H54 (cell line): ENCODE measurements around the gene MACROD2.

Experiments
- DNase-seq: peaks from one replicate; pipeline ENCODE4 v3.0.0; 2011; ENCODE audit warnings: low spot score, mixed read lengths; ENCODE audit not compliant: insufficient read length
- FAIRE-seq: peaks from 3 replicates; lab custom pipeline; 2011; peaks lifted over from hg19 to GRCh38; lab: Jason Lieb, UNC
- POLR2A ChIP-seq: IDR thresholded peaks from 2 replicates; pipeline ENCODE4 v1.6.1; 2011; ENCODE audit warnings: low read depth, mild to moderate bottlenecking, low read length

The MACROD2 gene

DNA sequence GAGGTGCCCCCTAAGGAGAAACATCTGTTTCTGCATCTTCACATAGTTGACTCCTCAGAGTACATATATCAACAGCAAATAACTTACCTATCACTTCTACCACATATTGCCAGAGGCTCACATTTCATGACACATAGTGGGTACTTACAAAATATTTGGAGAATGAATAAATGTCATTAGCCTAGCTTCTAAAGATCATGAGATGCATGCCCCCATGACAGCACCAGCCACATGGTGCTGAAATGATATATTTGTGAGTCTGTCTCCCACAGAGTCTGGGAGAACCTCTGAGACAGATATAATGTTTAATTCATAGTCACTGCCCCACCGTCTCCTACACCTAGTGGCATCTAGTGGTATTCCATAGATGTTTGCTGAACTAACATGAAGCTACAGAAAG lies 2022.3 kb downstream of the MACROD2 start:
- FAIRE-seq = no peak
- TF ChIP-seq POLR2A = no peak

DNA sequence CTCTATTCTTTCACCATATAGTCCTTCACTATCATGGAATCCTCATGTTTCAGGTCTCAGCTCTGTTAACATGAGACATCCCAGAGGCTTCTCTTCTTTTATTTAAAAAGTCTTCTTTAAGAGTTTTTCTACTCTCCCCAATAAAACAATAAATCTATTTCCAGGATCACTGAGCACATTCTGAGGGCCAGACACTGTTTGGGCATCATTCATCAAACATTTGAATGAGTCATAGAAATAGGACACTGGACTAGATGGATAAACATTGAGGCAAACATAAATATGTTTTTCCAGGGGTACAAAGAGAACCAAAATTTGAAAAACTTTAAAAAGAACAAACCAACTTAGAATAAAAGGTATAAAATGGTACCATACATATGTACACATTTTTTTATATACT lies 2023.6 kb downstream of the MACROD2 start:
- DNase-seq = no peak
- TF ChIP-seq POLR2A = no peak
- no peak for FAIRE-seq

More for the DNA sequence above, 2022.3 kb downstream of the MACROD2 start:
- no peak for DNase-seq

DNA sequence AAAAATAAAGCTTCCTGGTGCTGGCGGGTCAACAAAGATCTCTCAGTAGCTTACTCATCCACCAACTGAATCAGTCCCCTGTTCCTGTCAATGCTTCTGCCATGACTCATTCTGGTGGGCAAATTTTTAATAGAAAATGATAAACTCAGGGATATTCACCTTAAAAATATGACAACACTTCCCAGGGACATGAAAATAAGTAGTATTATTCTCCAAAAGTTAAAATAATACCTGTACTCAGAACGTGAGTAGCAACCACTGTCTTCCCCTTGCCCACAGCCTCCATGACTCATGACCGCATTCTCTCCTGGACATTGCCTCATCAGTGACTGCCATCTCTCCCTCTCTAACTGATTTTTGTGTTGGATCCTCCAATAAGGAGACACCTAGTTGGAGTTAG lies 2025.7 kb downstream of the MACROD2 start:
- FAIRE-seq = no peak

DNA sequence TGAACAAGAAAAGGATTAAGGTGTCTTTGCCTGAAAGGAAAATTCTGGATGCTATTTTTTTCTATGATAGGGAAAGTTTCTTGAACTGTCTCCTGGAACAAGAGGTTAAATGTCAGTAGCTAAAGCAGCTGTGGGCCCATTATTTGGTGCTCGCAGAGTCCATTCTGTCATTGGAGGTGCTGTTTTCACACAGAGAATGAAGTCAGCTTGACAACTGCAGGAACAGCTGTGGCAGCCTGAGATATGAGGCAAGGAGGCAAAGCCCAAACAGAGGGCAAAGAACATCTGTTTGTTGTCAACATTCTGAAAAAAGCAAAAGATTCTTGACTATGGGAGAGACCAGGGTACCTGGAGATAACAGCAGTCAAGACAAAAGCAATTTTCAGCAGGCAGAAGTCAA lies 2029.8 kb downstream of the MACROD2 start:
- DNase-seq (no peak), FAIRE-seq (no peak)
- no peak for TF ChIP-seq POLR2A

More for the DNA sequence above, 2025.7 kb downstream of the MACROD2 start:
- TF ChIP-seq POLR2A = no peak
- no peak for DNase-seq

DNA sequence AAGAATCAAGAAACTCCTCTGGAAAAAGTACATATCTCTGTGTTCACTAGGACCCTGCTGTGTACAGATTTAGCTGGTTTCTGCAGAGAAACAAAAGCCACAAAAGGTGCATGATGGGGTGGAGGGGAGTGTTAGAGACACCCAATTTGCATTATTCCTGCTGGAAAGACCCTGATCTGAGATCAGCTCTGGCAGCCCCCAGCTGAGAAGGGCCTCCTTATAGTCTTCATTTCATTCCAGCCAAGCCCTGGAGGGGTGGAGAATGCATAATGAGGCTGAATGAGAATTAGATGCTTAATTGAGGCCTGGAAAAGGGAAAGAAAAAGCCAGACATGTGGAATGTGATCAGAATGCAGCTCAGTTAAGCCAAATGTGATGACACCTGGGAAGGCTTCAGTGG lies 2032.4 kb downstream of the MACROD2 start:
- FAIRE-seq = no peak
- DNase-seq = no peak
- TF ChIP-seq POLR2A = no peak

DNA sequence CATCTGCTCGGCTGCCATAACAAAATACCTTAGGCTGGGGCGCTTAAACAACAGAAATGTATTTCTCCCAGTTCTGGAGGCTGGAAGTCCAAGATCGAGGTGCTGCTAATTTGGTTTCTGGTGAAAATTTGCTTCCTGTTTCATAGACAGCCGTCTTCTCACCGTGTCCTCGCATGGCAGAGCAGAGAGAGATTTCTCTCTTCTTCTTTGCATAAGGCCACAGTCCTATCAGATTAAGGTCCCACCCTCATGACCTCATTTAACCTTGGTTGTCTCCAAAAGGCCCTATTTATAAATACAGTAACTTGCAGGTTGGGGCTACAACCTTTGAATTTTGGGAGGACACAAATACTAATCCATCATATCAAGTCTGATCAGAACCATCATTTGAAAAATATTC lies 2033.6 kb downstream of the MACROD2 start:
- DNase-seq (no peak), FAIRE-seq (no peak)

DNA sequence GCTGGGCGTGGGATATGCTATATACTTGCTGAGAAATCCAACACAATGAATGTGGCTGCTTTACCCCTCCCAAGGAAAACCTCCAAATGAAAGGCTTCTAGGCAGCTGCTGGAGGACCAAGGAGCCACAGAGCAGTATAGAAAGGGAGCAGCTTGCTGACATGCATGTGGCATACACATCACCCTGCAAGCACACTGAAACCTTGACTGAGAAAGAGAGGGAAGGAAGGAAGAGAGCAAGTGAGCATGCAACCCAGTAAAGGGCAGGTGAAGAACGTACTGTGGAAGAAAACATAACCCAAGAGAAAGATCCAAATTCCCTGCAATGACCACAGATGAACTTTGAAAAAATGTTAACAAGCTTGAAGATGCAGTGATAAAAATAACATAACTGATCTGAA lies 2034.9 kb downstream of the MACROD2 start:
- FAIRE-seq (no peak), DNase-seq (no peak)
- TF ChIP-seq POLR2A = no peak

More for the DNA sequence above, 2033.6 kb downstream of the MACROD2 start:
- no peak for TF ChIP-seq POLR2A

DNA sequence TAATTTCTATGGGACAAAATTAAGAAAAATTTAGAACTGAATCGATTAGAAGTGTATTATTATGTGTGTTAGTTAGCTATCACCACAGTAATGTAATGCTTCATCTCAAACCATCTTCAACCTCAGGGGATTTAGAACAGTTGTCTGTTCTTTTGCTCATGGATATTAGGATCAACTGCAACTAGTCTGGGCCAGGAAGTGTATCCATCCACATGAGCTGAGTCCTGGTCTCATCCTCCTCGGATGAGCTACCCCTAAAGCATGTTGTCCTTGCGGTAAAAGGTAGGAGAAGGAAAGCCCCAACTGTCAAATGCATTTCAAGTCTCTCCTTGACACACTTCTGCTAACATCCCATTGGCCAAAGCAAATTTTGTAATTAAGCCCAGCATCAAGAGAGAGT lies 2040.3 kb downstream of the MACROD2 start:
- FAIRE-seq = no peak
- DNase-seq = no peak
- no peak for TF ChIP-seq POLR2A

DNA sequence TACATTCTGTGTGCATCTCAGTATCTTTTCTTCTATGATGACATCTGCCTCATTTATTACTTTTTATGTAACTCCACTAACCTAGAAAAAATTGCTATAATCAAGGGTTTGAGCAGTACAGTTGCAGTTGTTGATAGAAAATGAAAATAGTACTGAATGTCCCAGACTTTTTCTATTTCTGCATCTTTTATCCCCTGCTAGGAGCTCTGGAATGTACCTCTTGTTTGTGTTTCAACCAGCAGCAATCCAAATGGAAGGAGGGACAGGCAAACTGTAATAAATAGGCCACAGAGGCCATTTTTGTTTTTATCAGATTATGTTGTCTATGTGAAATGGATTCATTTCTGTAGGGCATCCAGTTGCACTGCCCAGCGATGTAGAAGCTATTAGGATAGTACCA lies 2041.0 kb downstream of the MACROD2 start:
- TF ChIP-seq POLR2A = no peak
- no peak for FAIRE-seq
- no peak for DNase-seq

DNA sequence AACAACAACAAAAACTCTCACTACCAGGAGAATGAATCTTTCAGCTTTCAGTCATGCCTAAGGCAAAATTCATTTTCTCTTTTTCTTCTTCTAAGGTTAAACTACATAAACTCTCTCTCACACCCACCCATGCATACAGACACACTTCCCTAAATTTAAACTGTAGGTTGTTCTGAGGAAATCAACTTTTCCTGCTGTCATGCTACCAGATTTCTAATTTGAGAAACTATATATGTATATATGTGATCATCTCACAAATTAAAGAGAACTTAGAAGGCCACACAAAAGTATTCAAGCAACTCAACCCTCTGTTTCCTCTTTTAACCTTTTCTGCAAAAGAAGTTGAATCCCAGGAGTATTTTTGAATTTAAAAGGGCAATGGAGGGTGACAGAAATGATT lies 2045.4 kb downstream of the MACROD2 start:
- DNase-seq (no peak), FAIRE-seq (no peak)
- TF ChIP-seq POLR2A = no peak

DNA sequence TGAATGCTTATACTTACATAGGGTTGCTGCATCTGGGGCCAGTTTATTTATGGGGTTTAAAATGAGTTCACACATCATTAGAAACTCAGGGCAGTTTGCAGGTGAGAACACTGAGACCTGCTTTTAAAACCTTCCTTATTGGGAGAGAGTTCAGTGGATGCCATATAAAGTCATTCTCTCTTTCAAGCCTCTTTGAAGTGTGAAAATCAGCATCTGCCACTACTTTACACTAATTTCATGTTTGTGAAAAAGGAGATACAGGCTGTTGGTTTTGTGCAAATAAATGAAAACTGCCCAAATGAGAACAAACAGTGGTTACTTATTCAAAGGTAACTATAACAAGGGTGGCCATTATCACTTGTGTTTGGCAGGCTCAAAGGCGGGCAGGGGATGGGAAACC lies 2047.4 kb downstream of the MACROD2 start:
- TF ChIP-seq POLR2A = no peak
- DNase-seq (no peak), FAIRE-seq (no peak)

DNA sequence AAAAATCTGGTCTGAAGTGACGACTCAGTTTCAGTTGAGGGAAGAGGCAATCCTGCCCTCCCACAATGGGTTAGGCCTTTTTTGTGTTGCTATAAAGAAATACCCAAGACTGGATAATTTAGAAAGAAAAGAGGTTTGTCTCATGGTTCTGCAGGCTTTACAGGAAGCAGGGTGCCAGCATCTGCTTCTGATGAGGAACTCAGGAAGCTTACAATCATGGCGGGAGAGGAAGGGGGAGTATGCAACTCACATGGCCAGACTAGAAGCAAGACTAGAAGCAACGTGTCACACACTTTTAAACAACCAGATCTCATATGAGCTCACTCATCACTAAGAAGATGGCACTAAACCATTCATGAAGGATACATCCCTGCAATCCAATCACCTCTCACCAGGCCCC lies 2048.6 kb downstream of the MACROD2 start:
- DNase-seq = no peak
- no peak for FAIRE-seq
- TF ChIP-seq POLR2A = no peak

DNA sequence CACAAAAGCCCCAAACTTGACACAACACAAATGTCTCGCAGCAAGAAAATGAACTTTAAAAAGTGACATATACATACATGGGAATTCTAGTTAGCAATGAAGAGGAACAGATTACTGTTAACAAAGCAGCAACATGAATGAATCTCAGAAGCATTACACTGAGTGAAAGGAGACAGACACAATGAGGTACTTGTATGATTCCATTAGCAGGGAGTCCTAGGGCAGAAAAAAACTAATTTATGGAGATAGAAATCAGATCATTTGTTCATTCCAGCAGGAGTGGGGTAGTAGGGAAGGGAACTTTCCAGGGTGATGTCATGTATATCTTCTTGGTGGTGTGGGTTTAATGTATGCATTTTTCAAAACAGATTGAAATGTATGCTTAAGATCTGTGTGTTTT lies 2053.6 kb downstream of the MACROD2 start:
- TF ChIP-seq POLR2A = no peak
- FAIRE-seq = no peak
- no peak for DNase-seq

DNA sequence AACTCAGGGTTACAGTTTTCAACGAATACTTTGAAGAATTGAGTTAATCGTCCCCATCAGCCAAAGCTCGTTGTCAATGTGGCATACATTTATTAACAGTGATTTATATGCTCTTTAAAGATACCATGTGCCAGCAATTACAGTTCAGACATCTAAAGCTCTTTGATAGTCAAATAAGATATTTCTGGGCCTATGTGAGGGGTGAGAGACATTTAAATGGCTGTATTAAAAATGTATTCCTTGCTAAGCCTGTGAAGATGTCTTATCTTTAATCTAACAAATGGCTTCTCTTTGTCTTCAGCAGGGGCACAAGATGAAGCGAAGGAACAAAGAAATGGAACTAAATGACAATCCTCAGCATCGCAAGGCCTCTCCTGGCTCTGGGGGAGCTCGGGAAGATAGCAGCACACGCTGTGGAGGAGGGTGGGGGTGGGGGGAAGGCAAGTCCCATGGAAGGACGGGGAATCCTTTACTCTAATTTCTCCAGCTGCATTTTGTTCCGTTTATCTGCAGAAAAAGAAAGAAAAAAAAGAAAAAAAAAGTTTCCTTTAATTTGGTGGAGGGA lies 2054.3 kb downstream of the MACROD2 start:
- DNase-seq (no peak), FAIRE-seq (no peak)
- no peak for TF ChIP-seq POLR2A

DNA sequence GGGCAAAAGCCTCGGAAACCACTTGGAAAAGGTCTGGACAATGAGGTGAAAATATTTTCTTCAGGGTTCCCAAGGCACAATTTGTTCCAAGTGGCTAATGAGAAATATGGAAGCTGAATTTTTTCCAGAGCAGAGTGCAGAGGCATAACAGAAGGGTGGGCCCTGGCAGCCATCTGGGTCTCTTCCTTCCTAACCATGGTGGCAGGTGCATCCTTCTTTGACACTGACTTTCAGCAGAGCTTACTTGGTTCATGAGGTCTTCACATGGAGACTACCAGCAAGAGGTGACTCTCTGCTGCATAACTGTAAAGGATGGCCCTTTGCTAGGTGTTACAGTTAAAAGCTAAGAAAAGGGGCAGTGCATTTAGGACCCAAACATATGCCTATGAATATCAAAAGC lies 2055.1 kb downstream of the MACROD2 start:
- no peak for FAIRE-seq

More for the DNA sequence above, 2055.1 kb downstream of the MACROD2 start:
- TF ChIP-seq POLR2A = no peak
- DNase-seq = no peak
